OCI-LY1 (cell line): ENCODE results near the gene CFAP43.

Experiments
- EZH2 ChIP-seq: fragments of 200-600 bp; sonication (generic), shearing (Covaris generic); IDR thresholded peaks from 2 replicates; pipeline ENCODE4 v1.8.0; 2017; ENCODE audit warnings: borderline replicate concordance, mixed run types, mild to moderate bottlenecking, antibody characterized with exemption, low read length, moderate library complexity, mixed read lengths
- TF ChIP-seq, protein P1 (sequence below): fragments of 200-600 bp; sonication (generic), shearing (Covaris generic); IDR thresholded peaks from 2 replicates; pipeline ENCODE4 v1.5.1; 2017; ENCODE audit warnings: mild to moderate bottlenecking, antibody characterized with exemption, low read length, moderate library complexity, mixed read lengths

DNA sequence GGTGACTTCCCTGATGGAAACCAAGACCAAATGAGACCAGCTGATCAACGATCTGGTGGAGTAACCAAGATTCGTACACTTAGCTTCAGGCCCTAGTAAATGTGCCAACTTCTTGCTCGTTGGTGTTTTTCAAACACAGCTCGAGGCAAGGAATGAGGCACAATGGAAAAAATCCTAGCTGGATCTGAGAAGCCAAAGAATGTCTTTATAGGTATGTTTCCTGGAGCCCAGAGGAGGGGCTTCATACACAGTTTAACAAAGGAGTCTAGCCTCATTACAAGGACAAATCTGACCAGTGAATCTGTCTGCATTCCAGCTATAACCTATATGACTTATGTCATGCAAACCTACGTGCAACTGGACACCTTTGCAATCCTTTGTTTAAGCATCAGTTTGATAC is 150.2 kb downstream of the CFAP43 start:
- no peak for TF ChIP-seq EZH2
- TF ChIP-seq, protein P1, sequence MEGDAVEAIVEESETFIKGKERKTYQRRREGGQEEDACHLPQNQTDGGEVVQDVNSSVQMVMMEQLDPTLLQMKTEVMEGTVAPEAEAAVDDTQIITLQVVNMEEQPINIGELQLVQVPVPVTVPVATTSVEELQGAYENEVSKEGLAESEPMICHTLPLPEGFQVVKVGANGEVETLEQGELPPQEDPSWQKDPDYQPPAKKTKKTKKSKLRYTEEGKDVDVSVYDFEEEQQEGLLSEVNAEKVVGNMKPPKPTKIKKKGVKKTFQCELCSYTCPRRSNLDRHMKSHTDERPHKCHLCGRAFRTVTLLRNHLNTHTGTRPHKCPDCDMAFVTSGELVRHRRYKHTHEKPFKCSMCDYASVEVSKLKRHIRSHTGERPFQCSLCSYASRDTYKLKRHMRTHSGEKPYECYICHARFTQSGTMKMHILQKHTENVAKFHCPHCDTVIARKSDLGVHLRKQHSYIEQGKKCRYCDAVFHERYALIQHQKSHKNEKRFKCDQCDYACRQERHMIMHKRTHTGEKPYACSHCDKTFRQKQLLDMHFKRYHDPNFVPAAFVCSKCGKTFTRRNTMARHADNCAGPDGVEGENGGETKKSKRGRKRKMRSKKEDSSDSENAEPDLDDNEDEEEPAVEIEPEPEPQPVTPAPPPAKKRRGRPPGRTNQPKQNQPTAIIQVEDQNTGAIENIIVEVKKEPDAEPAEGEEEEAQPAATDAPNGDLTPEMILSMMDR = no peak
